ENCODE results near the gene PRKAG2.
"Not testable (repeated sequence)": the region's sequence is repeated elsewhere in the genome, so short reads cannot be mapped to it uniquely, and the experiment has no call there.

Gene PRKAG2

DNA sequence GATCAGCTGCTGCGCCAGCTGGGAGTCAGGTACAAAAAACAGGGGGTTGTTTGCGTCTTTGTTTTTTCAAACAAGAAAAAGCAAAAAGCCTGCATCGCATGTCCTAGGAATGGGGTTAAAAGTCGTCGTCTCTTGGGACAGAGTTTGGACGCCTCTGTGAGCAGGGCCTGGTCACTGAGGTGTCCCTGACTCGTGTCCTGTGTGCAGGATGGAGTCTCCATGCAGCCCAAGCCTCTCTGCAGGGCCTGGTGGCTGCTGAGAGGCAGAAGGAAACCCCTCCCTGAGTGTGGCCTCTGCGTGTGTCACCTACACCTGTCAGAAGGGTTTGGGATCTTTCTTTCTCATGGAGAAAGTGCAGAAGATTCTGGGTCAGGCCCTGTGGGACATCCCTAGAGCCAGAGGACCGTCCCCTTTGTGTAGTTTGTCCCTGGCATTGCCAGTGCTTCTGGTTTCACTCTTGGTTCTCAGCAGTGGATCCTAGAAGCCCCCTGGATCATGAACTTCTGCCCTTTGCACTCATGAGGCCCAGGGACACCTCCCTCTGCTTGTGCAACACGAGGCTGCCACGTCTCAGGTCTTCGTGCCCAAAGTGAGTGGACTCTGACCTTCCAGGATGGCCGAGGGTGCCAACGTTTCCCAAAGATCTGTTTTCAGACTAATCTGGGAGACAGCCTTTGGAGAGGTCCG lies 75.0 kb downstream of the PRKAG2 start:
- intact Hi-C loops (cut with DNase I), result no loop called here
- no peak for DNase-seq

DNA sequence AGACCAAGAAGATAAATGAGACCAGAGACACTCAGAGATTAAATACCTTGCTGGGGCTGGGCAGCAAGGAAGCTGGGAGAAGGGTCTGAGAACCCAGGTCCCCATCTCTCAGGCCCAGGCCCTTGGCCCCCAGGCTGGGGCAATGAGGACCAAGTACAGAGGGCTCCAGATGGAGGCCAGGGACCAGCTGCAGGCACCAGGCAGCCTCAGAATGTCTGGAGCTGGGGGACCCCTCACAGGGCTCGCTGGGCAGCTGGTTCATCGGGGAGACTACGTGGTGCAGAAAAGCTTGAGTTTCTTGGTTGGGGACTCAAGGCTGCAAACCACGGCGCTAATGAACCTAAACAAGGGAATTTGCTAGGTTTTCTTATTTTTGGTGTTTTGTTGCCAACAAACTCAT lies 75.6 kb downstream of the PRKAG2 start:
- DNase-seq, result no peak
- intact Hi-C loops (cut with DNase I), result no loop called here

DNA sequence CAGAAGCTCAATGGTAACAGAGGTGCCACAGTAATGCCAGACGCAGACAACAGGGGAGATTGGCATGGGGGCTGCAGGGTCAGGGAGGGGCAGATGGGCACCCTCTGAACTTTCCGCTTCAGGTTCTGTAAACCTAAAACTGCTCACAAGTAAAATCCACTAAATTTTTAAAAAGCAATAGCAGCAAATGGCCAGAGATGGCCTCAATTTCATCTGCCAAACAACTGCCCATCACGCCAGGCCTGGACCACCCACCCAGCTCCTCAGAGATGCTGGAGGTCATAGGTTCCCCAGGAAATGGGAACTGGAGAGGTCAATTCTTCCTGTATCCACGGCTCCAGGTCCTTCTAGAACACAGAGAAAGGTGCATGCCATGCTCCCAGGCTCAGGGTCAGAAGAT lies 76.1 kb downstream of the PRKAG2 start:
- DNase-seq, result no peak
- intact Hi-C loops (cut with DNase I), result no loop called here

DNA sequence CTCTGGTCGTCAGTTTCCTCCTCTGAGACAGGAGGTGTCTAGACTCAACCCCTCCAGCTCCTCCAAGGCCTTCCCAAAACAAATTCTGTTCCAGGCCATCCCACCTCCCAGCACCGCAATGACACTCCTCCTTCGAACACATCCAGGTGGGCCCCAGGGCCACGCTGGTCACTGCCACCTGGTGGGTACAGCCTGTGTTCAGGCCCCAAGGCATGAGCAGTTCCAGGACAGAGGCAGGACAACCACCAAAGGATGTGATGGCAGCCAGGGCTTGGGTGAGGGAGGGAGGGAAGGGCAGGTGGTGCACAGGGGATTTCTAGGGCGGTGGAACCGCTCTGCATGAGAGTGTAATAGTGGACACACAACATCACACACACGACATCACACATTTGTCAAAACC lies 76.5 kb downstream of the PRKAG2 start:
- DNase-seq, result no peak
- intact Hi-C loops (cut with DNase I), result no loop called here

DNA sequence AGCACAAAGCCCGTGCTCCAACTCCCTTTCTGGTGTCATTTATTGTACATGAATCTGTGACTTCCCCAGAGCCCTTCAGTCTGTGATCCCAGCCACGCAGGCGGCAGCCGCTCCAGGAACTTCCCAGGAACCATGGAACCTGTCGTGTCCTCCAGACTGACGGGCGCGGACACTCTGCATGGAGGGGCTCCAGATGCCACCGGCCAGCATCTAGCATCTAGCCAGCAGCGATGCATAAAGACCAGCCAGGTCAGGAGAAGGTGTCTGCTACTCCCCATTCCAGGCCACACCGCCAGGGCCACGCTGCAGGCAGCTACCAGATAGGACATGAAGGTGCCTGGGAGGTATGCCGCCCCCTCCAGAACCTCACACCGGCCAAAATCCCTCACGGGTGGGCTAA lies 77.4 kb downstream of the PRKAG2 start:
- no peak for DNase-seq

DNA sequence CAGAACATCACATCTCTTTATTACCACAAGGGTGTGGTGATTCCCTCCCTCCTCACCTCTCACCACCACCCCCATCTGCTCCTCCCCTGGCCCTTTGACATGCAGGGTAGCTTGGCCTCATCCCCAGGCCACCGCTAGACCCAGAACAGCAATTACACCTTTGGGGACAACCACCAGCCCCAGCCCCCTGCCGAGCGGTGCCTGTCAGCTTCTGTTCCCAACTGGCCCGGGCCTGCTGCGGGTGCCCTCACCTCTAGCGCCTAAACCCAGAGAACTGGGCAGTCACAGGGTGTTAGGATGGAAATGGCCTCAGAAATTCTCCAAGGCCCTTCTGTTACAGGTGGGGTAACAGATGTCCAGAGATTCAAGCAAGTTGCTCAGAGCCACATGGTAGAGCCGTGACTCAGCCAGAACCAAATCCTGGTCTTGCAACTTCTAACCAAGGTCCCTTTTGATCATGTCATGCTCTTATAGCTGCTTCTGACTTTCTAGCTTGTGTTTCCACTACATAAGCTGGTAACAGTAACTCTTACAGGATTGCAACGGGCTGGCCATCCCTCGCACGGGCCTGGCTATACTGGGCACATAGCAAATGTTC lies 78.0 kb downstream of the PRKAG2 start:
- intact Hi-C loops (cut with DNase I), result no loop called here
- no peak for DNase-seq

More for the DNA sequence above, 77.4 kb downstream of the PRKAG2 start:
- intact Hi-C loops (cut with DNase I), result no loop called here

DNA sequence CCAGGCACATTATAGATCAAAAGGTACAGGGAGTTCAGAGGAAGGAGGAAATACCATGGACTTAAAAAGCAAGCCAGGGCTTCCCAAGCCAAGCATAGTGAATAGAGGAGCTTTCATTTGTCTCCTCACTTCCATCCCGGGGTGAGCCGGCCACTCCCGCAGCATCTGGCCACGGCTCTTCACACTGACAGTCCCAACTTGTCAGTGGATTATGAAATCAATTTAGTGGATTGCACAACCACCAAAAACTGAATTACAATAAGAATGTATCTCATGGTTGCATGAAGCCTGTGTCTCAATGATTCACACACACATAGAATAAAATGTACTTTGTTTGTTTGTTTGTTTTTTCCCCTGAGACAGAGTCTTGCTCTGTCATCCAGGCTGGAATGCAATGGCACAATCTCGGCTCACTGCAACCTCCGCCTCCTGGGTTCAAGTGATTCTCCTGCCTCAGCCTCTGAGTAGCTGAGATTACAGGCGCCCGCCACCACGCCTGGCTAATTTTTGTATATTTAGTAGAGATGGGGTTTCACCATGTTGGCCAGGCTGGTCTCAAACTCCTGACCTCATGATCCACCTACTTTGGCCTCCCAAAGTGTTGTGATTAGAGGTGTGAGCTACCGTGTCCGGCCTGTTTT lies 79.1 kb downstream of the PRKAG2 start:
- DNase-seq; intact Hi-C loops (cut with DNase I): not testable (repeated sequence)

DNA sequence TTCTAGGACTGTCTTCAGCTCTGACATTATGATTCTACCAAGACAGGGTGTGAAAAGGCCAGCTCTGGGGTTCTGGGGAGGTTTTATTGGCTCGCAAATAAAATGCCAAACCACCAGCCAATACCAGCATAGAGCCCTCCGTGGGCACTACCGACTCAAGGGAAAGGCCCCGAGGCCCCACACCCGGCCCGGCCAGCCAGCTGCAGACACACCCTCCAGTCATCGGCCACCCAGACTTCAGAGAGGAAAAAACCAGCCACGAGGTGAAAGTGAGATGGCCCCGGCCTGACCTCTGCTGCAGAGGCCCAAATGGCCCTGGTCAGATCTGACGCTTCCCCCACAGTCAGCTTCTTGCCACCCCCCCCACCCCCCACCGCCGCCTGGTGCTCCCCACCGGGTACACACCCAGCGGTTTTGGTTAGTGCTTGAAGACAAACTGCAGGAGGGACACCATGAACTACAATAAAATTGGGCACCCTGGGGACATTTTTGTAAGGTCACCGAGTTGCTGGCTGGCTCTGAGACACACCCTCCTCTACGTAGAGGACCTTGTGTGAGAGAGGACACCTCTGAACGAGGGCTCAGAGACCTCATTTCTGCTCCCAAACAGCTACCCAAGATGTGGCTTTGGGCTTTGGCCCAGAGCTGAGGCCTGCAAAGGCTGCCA lies 79.9 kb downstream of the PRKAG2 start:
- intact Hi-C loops (cut with DNase I), result no loop called here
- DNase-seq, result no peak

DNA sequence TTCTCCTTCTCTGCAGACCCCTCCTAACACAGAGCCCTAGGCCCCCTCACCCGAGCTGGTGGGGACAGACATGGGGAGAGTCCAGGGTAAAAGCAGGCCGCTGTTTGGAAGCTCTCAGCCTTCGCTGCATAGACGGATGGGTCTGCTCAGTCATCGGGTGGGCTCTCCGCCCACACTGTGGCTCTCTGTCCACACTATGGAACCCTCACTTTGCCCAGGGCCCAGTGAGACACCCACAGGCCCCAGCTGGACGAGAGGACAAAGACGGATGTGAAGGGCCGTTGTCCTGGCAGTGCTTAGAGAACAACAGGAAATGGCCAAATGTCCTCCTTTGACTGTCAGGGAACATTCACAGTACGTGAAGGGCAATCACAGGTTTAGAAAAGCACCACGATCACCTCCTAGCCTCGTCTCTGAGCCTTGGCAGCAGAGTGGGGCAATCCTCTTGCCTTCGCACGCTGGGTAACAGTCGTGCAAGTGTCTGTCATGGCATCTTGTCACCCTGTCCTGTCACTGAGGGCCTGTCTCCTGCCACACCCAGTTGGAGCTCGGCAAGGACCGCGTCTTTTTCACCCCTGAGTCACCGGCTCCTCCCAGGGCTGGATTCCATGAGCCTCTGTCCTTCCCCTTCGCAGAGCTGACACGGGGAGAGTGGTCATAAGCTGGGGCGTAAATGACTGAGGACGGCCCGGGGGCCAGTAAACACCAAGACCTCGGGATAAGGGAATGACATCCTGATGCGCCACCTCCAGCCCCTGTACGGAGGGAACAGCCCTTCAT lies 80.6 kb downstream of the PRKAG2 start:
- peak in 1 of 42 donors; percentile 18 for DNase-seq
- intact Hi-C loops (cut with DNase I), result no loop called here

DNA sequence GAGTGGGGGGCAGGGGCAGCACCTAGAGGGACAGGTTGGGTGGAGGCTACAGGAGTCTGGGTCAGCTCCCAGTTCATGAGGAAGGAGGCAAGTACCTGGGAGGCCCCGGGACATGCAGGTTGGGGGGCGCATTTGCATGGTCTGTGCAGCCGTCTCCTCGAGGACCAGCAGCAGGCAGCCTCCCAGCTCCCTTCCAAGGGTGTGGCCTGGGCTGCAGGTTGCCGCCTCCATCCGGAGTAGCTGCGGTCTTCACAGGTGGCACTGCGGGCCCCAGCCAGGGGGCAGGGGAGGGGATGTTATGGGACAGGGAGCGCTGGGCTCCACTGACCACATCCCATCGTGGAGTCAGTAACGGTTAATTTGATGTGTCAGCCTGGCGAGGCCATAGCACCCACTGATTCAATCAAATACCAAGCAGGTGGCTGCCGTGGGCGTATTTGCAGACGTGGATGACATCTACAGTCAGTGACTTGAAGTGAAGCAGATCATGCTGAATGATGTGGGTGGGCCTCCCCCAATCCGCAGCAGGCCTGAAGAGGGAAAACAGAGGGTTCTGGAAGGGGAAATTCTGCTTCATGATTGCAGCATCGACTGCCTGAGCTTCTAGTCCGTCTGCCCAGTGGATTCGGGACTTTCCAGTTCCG lies 81.6 kb downstream of the PRKAG2 start:
- intact Hi-C loops (cut with DNase I), result no loop called here
- DNase-seq, result peak; percentile 51 to 96 (median 80)

DNA sequence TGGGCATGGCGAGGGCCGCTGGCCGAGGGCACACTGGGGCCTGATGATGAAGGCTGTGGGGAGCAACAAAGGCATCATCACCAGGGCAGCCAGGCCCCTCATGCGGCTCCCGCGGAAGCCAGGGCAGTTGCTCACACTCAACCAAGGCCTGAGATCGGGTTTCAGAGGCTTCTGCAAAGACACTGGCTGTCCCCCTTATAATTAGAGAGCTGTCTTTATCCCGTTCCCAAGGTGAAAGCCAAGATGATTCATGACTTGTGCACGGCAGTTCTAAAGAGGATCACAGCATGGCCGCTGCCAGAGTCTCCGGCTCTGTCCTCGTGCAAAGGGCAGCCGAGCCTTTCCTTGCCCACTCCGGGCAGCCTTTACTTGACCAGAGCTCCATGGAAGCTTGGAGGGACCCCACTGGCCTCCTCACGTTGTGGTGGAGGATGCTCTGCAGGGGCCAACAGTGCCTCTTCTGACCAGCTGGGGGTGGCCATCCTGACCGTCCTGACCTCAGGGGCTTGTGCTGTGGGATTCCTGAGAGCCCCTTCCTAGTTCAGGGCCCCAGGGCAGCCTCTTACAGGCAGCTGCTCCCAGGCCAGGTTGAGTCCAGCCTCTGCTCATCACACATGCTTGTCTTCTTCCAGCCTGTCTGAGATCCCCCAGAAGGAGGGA lies 82.3 kb downstream of the PRKAG2 start:
- intact Hi-C loops (cut with DNase I), result no loop called here
- no peak for DNase-seq

DNA sequence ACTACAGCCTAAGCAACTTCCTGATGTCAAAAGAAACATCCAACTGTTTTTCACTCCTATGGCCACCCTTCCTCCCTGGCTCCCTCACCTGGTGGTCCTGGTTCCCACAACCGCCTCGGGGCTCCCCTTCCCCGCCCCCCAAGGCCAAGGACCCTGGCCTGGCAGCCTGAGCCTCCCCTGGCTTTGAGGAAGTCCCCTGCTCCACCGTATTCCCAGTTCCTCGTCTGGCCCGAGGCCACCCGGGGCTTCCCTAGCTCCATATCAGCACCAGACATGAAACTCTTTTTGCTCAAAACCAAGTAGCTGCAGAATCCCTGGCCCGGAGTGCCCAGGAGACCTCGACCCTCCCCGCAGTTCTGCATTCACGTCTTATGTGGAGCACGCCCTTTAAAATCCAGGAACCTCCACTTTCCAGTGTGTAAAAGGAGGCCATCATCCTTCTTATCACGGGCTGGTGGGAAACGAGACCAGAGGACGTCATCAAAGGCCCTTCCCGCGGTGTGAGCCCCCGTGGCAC lies 82.9 kb downstream of the PRKAG2 start:
- intact Hi-C loops (cut with DNase I), result no loop called here

DNA sequence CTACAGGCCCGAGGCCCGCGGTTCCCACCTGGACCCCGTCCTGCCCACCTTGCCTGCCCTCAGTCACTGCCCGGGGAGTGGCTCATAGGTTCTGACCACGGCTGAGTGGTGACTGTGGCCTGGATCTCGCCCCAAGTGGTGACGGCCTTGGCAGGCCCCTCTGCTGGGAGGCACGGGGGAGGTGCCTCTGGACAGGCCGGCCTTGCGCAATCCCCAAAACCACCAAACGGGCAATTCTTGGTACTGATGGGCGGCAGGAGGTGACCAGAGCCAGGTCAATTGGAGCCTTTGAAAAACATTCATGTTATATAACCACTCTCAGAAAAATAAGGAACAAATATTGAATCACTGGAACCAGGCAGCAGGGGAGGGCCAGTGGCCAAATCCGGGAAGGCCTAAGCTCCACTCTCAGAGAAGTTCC lies 83.4 kb downstream of the PRKAG2 start:
- peak in 1 of 42 donors; percentile 60 for DNase-seq
- intact Hi-C loops (cut with DNase I), result no loop called here

More for the DNA sequence above, 82.9 kb downstream of the PRKAG2 start:
- DNase-seq, result no peak

DNA sequence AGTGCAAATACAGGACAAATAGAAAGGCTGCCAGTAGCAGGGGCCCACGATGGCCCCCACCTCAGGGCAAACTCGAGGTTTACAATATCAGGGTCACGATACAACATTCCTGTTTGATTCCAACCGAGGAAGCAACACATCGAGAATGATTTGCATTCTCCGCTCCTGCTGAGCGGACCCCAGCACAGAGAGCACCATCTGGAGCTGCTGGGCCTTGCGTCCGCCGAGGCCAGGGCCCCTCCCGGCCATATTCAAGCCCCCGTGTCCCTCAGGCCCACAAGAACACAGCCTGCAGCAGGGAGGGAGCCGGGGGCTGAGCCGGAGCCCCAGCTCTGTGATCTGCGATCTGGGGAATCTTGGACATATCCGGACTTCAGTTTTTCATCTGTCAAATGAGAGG lies 84.3 kb downstream of the PRKAG2 start:
- DNase-seq, result peak in 1 of 42 donors; percentile 7
- intact Hi-C loops (cut with DNase I), result no loop called here

DNA sequence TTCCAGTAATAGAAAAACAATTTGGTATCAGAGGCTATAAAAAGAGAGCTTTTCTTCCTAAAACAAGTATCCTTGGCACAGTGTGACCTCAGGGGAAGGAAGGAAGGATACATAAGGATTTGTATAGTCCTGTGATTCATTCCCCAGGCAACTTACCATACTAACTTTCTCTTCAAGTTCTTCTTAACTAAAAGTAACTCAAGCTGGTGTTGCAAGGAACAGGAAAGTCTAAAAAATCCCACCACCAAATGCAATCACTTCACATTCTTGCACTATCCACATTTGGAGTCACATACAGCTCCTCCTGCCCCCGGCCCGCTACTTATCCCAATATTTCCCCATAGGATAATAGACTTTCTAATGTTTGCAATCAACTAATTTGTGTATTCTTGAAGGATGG lies 84.8 kb downstream of the PRKAG2 start:
- intact Hi-C loops (cut with DNase I), result no loop called here
- DNase-seq, result peak in 1 of 42 donors; percentile 1

DNA sequence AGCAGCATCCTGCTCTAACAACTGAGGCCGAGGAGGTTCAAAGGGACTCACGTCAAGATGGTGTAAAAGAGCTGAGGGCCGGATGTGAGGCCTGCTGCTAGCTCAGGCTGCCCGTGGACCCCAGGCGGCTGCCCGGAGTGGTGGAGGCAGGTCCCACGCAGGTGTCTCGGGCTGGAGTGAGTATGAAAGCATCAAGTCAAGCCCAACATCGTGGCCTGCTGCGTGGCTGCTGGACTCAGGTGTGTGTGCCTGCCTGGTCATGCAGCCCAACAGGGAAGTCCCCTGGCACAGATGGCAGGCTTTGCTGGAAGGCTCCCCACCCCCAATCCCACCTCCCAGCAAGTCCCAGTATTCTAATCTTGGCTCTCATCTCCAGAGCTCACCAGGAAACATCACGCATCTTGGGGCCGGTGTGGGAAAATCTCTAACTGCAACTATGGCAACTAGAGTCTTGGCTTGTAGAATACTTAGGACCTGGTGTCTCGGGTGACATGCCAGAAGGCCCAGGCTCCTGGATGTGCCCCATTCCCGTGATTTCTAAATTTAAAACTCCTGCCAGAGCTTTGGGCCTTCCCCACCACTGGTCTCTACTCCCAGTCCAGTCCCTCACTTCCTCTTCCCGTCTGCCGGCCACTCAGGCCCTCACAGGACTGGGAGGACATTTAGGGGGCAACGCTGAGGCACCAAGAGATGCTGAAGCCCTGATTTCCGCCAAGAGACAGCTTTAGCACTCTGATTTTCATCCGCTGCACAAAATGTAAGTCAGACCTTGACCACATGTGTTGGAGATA lies 85.9 kb downstream of the PRKAG2 start:
- intact Hi-C loops (cut with DNase I), result no loop called here

DNA sequence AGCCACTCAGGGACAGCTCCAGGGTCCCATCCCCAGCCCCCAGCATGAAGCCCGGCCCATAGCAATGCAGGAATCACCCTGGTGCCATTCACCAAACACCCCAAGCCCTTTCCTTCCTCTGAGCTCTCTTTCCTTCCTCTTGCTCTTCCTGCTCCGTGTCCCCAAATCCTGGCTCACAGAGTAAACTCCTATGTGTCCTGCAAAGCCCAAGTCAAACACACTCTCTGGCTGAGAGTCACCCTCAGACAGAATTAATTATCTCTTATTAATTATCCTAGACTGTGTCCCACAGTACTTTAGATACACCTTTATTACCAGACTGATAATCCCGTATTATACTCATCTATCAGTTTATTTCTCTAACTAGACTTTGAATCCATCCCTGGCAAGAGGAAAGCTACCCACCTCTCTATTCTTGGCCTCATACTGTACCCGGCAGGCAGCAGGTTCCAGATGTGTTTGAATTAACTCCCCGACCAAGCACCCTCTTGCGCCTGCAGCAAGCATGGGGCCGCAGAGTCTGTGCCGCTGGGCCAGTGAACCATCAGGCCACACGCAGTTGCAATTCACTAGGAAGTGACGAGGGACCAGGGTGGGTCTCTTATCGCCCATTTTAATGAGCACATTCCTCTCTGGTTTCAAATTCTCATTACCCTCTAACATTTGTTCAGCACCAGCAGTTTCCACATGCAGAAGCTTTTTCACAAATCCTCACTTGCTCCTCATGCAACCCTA lies 86.7 kb downstream of the PRKAG2 start:
- DNase-seq, result no peak

More for the DNA sequence above, 85.9 kb downstream of the PRKAG2 start:
- DNase-seq, result no peak

More for the DNA sequence above, 86.7 kb downstream of the PRKAG2 start:
- intact Hi-C loops (cut with DNase I), result no loop called here
